ENCODE results near the gene NSUN4.
A peak's percentile ranks its signal among the peaks of the same experiment; 100 is the strongest.
"Not testable (repeated sequence)": the region's sequence is repeated elsewhere in the genome, so short reads cannot be mapped to it uniquely, and the experiment has no call there.

The NSUN4 gene

DNA sequence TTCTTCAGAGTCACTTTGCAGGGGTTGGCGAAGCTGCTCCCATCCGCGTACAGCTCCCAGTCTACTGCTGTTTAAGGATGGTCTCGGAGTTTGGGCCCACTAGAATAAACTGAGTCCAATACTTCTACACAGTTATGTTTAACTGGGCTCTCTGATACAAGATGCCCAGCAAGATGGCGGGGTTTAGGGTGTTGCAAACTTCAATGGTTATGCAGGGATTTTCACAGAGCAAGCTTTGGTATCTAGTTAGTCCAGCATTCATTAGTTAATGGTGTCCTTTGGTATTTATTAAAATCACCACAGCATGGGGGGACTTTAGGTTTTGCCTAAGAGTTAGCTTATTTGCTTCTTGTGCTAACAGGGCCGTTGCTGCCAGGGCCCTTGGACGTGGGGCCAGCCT lies 12.4 kb upstream of the NSUN4 start:
- not testable (repeated sequence) for DNase-seq (ENCODE audit: low read depth)

GRCh38 chr1:46329807-46330206 lies 10.8 kb upstream of the NSUN4 start:
- not testable (repeated sequence) for DNase-seq (ENCODE audit: low read depth)

GRCh38 chr1:46330381-46330780 lies 10.2 kb upstream of the NSUN4 start:
- DNase-seq (ENCODE audit: low read depth), result not testable (repeated sequence)

GRCh38 chr1:46331786-46332540 lies 8.6 kb upstream of the NSUN4 start:
- DNase-seq (ENCODE audit: low read depth), result not testable (repeated sequence)

GRCh38 chr1:46333300-46334029 lies 7.1 kb upstream of the NSUN4 start:
- no peak for DNase-seq (ENCODE audit: low read depth)

DNA sequence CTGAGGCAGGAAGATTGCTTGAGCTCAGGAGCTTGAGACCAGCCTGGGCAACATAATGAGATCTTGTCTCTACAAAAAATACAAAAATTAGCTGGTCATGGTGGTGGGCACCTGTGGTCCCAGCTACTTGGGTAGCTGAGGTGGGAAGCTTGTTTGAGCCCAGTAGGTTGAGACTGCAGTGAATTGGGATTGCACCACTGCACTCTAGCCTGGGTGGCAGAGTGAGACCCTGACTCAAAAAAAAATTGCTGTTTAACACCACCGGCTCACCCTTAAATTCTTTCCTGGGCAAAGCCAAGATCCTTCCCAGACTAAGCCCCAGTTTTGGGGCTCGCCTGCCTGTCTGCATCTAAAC lies 6.6 kb upstream of the NSUN4 start:
- no peak for DNase-seq (ENCODE audit: low read depth)

DNA sequence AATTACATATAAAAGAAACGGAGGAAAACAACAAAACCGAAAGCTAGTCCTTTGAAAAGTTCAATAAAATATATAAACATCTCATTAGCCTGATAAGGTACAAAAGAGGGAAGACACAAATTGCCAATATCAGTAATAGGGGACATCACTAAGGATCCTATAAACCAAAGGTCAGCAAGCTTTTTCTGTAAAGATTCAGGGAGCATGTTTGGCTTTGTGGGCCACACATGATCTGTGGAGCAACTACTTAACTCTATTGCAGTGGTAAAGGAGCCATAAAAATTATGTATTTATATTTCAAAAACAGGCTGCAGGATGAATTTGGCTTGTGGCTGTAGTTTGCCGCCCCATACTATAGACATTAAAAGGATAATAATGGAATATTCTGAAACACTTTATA lies 5.5 kb upstream of the NSUN4 start:
- no peak for DNase-seq (ENCODE audit: low read depth)

- not testable (repeated sequence) for DNase-seq (ENCODE audit: low read depth)
These were observed 3.2 kb upstream of the NSUN4 start for GRCh38 chr1:46337409-46337808.

- no peak for DNase-seq (ENCODE audit: low read depth)
These were observed 846 bp downstream of the NSUN4 start for GRCh38 chr1:46341222-46342083.

- no peak for DNase-seq (ENCODE audit: low read depth)
These were observed 1.6 kb downstream of the NSUN4 start for GRCh38 chr1:46342084-46342656.

DNA sequence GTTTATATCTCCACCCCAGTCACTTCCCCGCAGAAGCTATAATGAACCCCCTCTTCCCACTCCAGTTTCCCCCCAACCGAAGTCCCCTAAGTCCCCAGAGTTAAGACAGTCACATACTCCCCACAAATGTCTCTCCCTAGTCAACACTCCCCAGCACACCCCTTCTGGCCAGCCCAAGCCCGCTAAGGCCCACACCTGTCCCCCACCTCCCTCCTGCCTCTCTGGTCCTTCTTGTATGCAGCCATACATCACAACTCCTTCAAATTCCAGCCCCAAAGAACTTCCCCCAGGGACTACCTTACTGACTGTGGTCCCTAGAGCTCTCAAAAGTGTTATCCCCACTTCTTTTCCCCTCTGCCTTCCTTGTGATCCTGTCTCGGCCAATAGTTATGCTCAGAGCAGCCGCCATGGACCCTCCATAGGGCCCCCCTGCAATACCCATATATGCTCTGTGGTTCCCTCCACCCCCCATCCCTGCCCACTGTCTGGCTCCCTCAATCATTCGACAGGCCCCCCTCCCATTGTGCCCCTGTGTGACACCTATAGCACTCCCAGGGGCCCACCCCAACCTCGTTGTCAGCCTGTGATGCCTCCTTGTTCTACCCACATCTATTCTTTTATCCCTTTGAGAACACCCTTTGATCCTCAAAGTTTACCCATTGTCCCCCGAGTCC lies 2.2 kb downstream of the NSUN4 start:
- no peak for DNase-seq (ENCODE audit: low read depth)

DNA sequence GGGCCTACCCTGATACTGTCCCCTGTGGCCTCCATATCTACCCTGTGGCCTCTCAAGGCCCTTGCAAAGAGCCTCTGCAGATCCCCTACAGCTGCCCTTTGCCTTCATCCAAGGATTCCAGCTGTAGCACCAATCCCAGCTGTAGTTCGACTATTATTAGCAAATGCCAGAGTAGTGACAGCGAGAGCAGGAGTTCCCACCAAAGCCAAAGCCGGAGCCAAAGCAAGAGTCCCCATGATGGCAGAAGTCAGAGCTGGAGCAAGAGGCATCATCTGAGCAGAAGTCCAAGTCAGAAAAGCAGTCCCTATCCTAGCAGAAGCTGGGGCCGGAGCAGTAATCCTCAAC lies 2.7 kb downstream of the NSUN4 start:
- no peak for DNase-seq (ENCODE audit: low read depth)

DNA sequence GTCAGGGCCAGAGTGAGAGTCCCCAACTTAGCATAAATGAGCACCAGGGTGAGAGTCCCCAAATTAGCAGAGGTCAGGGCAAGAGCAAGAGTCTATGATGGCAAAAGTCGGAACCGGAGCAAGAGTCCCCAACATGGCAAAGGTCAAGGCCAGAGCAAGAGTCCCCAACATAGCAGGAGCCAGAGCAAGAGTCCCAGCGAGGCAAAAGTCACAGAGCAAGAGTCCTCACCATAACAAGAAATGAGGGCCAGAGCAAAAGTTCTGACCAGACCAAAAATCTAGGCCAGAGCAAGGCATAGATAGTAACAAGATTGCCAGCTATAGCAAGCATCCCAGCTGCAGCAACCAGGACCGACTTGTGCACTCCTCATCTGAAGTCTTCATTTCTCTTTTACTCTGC lies 3.1 kb downstream of the NSUN4 start:
- no peak for DNase-seq (ENCODE audit: low read depth)

DNA sequence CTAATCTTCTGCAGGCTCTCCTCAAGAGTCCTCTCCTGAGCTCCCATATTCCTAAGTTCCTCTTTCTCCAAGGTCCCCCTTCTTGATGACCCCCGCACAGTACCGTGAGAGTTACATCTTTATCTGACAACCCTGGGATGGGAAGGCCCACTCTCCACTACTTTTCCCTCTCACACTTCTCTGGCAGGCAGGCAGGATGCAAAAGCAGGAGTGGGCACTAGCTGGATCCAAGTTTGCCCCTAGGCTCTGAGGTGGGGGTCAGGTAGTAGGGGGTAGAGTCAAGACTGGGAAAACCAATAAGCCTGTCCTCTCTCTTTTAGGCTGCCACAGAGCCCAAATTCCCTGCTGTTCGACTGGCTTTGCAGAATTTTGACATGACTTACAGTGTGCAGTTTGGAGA lies 3.9 kb downstream of the NSUN4 start:
- no peak for DNase-seq (ENCODE audit: low read depth)

- DNase-seq (ENCODE audit: low read depth), result no peak
These were observed 4.7 kb downstream of the NSUN4 start for GRCh38 chr1:46345281-46345680.

DNA sequence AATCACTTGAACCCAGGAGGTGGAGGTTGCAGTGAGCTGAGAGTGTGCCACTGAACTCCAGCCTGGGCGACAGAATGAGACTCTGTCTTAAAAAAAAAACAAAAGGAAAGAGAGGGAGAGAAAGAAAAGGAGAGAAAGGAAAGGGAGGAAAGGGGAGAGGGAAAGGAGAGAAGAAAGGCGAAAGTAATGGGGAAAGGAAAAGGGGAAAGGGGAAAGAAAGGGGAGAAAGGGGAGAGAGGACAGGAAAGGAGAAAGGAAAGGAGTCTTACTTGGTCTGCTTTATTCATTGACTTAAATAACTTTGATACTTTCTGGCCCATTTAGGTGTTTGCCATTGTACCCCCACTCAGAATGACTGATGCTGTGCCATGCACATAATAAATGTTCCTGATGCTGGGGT lies 11.8 kb downstream of the NSUN4 start:
- DNase-seq (ENCODE audit: low read depth), result no peak

GRCh38 chr1:46355920-46356319 lies 15.3 kb downstream of the NSUN4 start:
- not testable (repeated sequence) for DNase-seq (ENCODE audit: low read depth)

GRCh38 chr1:46362158-46362557 lies 21.6 kb downstream of the NSUN4 start:
- no peak for DNase-seq (ENCODE audit: low read depth)

GRCh38 chr1:46363121-46363520 lies 22.5 kb downstream of the NSUN4 start:
- no peak for DNase-seq (ENCODE audit: low read depth)

DNA sequence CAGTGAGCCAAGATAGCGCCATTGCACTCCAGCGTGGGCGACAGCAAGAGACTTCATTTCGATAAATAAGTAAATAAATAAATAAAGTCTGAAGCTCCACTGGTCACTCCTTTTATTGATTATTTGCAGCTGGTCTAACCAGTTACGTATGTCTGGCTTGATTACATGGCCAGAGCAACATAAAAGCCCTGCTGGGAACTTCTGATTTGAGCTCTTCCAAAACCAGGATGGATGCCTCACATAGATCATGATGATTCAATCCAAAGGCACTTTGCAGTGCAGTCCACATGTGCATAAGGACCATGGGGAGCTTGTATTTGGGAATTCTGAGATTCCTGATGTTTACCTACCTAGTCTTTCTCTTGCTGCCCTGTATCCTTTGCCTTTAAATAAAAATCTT lies 24.0 kb downstream of the NSUN4 start:
- peak; percentile 26 for DNase-seq (ENCODE audit: low read depth)

DNA sequence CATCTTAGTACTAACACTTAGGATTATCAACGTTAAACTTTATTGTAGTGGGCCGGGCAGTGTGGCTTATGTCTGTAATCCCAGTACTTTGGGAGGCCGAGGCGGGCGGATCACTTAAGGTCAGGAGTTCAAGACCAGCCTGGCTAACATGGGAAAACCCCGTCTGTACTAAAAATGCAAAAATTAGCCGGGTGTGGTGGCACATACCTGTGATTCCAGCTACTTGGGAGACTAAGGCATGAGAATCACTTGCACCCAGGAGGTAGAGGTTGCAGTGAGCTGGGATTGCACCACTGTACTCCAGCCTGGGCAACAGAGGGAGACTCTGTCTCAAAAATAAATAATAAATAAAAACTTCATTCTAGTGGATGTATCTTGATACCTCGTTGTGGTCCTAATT lies 25.2 kb downstream of the NSUN4 start:
- not testable (repeated sequence) for DNase-seq (ENCODE audit: low read depth)

GRCh38 chr1:46367072-46367471 lies 26.5 kb downstream of the NSUN4 start:
- DNase-seq (ENCODE audit: low read depth), result no peak

All from HS-5 (cell line).